Measurements from ENCODE around the gene ZFP36L2.

The ZFP36L2 gene

DNA sequence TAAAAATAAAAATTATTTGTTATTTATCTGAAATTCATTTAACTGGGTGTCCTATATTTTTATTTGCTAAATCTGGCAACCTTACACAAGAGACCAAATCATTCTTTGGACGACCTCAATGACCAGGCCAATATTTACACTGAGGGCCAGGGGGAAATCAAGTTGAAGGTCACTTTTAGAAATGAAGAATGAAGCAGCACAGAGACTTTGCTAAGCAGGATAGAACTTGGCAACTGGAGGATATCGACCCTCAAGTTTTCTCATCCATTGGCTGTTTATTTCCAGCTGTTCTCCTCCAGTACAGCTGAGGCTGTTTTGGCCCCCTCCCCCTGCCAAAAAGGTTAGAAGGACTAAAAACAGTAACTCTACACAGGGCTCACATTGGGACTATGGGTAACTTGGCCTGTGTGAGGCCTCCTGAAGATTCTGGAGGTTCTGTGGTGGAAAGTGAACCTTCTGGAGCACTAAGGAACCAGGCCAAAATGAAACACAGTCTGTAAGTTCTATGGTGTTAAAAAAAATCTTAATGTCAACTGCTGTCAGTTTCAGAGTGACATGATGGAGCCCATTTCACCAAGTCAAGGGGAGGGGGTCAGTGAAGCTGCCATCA lies 32.2 kb upstream of the ZFP36L2 start:
- Histone ChIP-seq H3K36me3 (ENCODE audit: control insufficient read depth, low read length) (peaks cover 5% of the 10 kb centered on the region; the same call in 1 of the 2 replicates), H3K4me3 (ENCODE audit: low read length) (no peak overlapping the region), H3K27me3 (ENCODE audit: control insufficient read depth, low read length) (no peaks in the 10 kb centered on the region), H3K27ac (ENCODE audit: low read depth, low read length) (no peak overlapping the region), H3K79me2 (ENCODE audit: control insufficient read depth, low read length) (no peaks in the 10 kb centered on the region), H4K20me1 (ENCODE audit: control insufficient read depth, insufficient read depth, low read depth, low read length) (no peaks in the 10 kb centered on the region), H3F3A (ENCODE audit: control insufficient read depth, insufficient read depth) (no peaks in the 10 kb centered on the region), H3K9me3 (ENCODE audit: control insufficient read depth, insufficient read depth, low read length) (no peaks in the 10 kb centered on the region), H3K9me2 (replicated peaks; ENCODE audit: control insufficient read depth, low read length) (no peaks in the 10 kb centered on the region), H3K4me1 (ENCODE audit: control insufficient read depth, low read length) (no peaks in the 10 kb centered on the region), H3K4me2 (ENCODE audit: low read length) (no peak overlapping the region)
- TF ChIP-seq EZH2phosphoT487 (IDR thresholded peaks at IDR 0.05; ENCODE audit: borderline replicate concordance, low read length) (no peak), CTCF (IDR thresholded peaks at IDR 0.05; ENCODE audit: low read depth, low read length, poor library complexity, severe bottlenecking) (no peak)

DNA sequence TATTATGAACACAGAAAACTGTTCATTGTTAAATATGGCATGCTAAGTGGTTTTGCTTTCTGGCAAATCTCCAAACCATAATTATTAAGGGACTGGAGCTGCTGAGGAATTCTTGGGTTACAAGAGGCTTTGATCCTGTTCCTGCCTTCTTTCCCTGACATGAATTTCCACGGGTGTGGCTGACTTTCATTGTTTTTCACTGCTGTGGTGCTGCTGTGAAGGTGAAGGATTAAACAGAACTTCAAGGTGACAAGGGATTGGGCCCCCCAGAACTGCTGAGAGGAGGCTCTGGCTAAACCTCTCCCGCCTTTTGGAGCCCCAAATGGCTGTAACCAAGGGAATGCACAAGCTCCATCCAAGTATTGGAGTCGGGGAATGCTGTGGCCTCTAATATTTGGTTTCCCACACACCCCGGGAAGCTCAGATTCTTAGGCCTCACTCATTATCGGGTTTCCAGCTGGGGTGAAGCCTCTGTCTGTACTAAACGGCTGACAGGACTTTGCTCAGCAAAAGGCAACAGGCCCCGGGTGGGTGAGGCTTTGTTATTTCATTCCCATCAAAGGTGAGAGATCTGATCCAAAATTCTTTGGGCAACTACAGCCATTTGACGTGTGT lies 29.0 kb upstream of the ZFP36L2 start:
- no peak for TF ChIP-seq EZH2phosphoT487 (IDR thresholded peaks at IDR 0.05; ENCODE audit: borderline replicate concordance, low read length)
- Histone ChIP-seq H3K79me2 (ENCODE audit: control insufficient read depth, low read length) (no peaks in the 10 kb centered on the region), H3K36me3 (ENCODE audit: control insufficient read depth, low read length) (peaks cover 5% of the 10 kb centered on the region; the same call in 1 of the 2 replicates), H3K4me1 (ENCODE audit: control insufficient read depth, low read length) (no peaks in the 10 kb centered on the region), H3K27me3 (ENCODE audit: control insufficient read depth, low read length) (no peaks in the 10 kb centered on the region), H3F3A (ENCODE audit: control insufficient read depth, insufficient read depth) (no peaks in the 10 kb centered on the region), H3K4me2 (ENCODE audit: low read length) (no peak overlapping the region), H3K4me3 (ENCODE audit: low read length) (no peak overlapping the region), H3K9me2 (replicated peaks; ENCODE audit: control insufficient read depth, low read length) (no peaks in the 10 kb centered on the region), H3K9me3 (ENCODE audit: control insufficient read depth, insufficient read depth, low read length) (no peaks in the 10 kb centered on the region), H4K20me1 (ENCODE audit: control insufficient read depth, insufficient read depth, low read depth, low read length) (no peaks in the 10 kb centered on the region), H3K27ac (ENCODE audit: low read depth, low read length) (no peak overlapping the region)

DNA sequence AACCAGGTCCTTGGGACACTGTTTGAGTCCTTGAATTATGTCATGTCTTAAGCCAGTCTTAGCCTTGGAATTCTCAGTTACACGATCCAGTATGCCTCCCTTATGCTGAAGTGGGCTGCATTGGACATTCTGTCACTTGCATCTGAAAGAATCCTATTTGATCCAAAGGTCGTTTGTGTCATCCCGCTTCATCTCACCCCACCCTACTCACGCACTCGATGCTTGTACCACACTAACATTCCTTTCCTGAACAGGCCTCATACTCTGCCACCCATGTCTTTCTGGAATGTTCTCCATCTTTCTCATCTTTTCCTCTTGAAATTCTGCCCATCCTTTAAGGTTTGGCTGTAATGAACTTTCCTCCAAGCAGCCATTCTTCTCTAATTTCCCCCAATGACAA lies 27.9 kb upstream of the ZFP36L2 start:
- Histone ChIP-seq H3K4me1 (ENCODE audit: control insufficient read depth, low read length) (no peaks in the 10 kb centered on the region), H3K27me3 (ENCODE audit: control insufficient read depth, low read length) (no peaks in the 10 kb centered on the region), H4K20me1 (ENCODE audit: control insufficient read depth, insufficient read depth, low read depth, low read length) (no peaks in the 10 kb centered on the region), H3K4me2 (ENCODE audit: low read length) (no peak overlapping the region), H3K9me3 (ENCODE audit: control insufficient read depth, insufficient read depth, low read length) (no peaks in the 10 kb centered on the region), H3K79me2 (ENCODE audit: control insufficient read depth, low read length) (no peaks in the 10 kb centered on the region), H3F3A (ENCODE audit: control insufficient read depth, insufficient read depth) (no peaks in the 10 kb centered on the region), H3K4me3 (ENCODE audit: low read length) (no peak overlapping the region), H3K27ac (ENCODE audit: low read depth, low read length) (no peak overlapping the region), H3K9me2 (replicated peaks; ENCODE audit: control insufficient read depth, low read length) (no peaks in the 10 kb centered on the region), H3K36me3 (ENCODE audit: control insufficient read depth, low read length) (peaks cover 5% of the 10 kb centered on the region; the same call in 1 of the 2 replicates)
- TF ChIP-seq CTCF (IDR thresholded peaks at IDR 0.05; ENCODE audit: low read depth, low read length, poor library complexity, severe bottlenecking) (no peak), EZH2phosphoT487 (IDR thresholded peaks at IDR 0.05; ENCODE audit: borderline replicate concordance, low read length) (no peak)

- Histone ChIP-seq H3F3A (ENCODE audit: control insufficient read depth, insufficient read depth) (no peaks in the 10 kb centered on the region), H3K4me3 (ENCODE audit: low read length) (no peak overlapping the region), H3K27me3 (ENCODE audit: control insufficient read depth, low read length) (no peaks in the 10 kb centered on the region), H3K9me3 (ENCODE audit: control insufficient read depth, insufficient read depth, low read length) (no peaks in the 10 kb centered on the region), H3K4me1 (ENCODE audit: control insufficient read depth, low read length) (no peaks in the 10 kb centered on the region), H3K79me2 (ENCODE audit: control insufficient read depth, low read length) (no peaks in the 10 kb centered on the region), H3K4me2 (ENCODE audit: low read length) (no peak overlapping the region), H3K9me2 (replicated peaks; ENCODE audit: control insufficient read depth, low read length) (no peaks in the 10 kb centered on the region), H4K20me1 (ENCODE audit: control insufficient read depth, insufficient read depth, low read depth, low read length) (no peaks in the 10 kb centered on the region), H3K36me3 (ENCODE audit: control insufficient read depth, low read length) (peaks cover 5% of the 10 kb centered on the region; the same call in 1 of the 2 replicates), H3K27ac (ENCODE audit: low read depth, low read length) (no peak overlapping the region)
- TF ChIP-seq EZH2phosphoT487 (IDR thresholded peaks at IDR 0.05; ENCODE audit: borderline replicate concordance, low read length) (no peak), CTCF (IDR thresholded peaks at IDR 0.05; ENCODE audit: low read depth, low read length, poor library complexity, severe bottlenecking) (no peak)
Observed at GRCh38 chr2:43251171-43251731, 24.8 kb upstream of the ZFP36L2 start.

Measured in DOHH2 (cell line).